K562 (cell line): Measurements from ENCODE around the gene CCDC50. TPM values are rescaled to one million over a fixed set of nuclear protein-coding genes. Genes with fewer than 3 reads are reported as not detected.

ENCODE experiments used
- CBX1 ChIP-seq: sonication (generic); IDR thresholded peaks from 2 replicates; pipeline ENCODE4 v1.6.1; 2016; ENCODE audit warnings: antibody characterized with exemption, low read depth, mild to moderate bottlenecking
- DACH1 ChIP-seq: fragments of 450-650 bp; IDR thresholded peaks from 2 replicates; pipeline ENCODE4 v1.6.1; 2018; ENCODE audit not compliant: partially characterized antibody
- DNMT1 ChIP-seq: fragments of 450-650 bp; IDR thresholded peaks from 2 replicates; pipeline ENCODE4 v1.6.1; 2016; ENCODE audit warnings: antibody characterized with exemption, mild to moderate bottlenecking
- ETS2 ChIP-seq: IDR thresholded peaks from 2 replicates; pipeline ENCODE4 v1.6.1; 2016; ENCODE audit warnings: borderline replicate concordance, missing genetic modification characterization, mild to moderate bottlenecking, moderate library complexity, missing compliant biosample characterization; ENCODE audit not compliant: poor library complexity, severe bottlenecking
- FOXA3 ChIP-seq, 2 experiments: fragments of 450-650 bp in 1 of 2; sonication (generic) in 1 of 2; formaldehyde crosslinking; IDR thresholded peaks in 1 of 2; conservative IDR thresholded peaks in 1 of 2; 2 replicates each; pipeline versions ENCODE4 v1.4.0 to v1.8.0; 2020 to 2022; ENCODE audit warnings: mild to moderate bottlenecking in 2 of 2, missing genetic modification reagents in 1 of 2
- MEIS2 ChIP-seq: fragments of 450-650 bp; IDR thresholded peaks from 2 replicates; pipeline ENCODE4 v1.6.1; 2014; ENCODE audit warnings: mild to moderate bottlenecking; ENCODE audit not compliant: partially characterized antibody
- NFIC ChIP-seq: fragments of 450-650 bp; IDR thresholded peaks from 2 replicates; pipeline ENCODE4 v1.6.1; 2017; ENCODE audit warnings: mild to moderate bottlenecking, inconsistent platforms
- NONO ChIP-seq, 2 experiments: fragments of 200-400 bp in 1 of 2; fragments of 450-650 bp in 1 of 2; formaldehyde crosslinking in 1 of 2; IDR thresholded peaks; 2 replicates each; pipeline ENCODE4 v1.6.1; 2017; ENCODE audit warnings: low read depth in 2 of 2, mild to moderate bottlenecking in 2 of 2, moderate library complexity in 2 of 2, low read length in 1 of 2
- POLR2A ChIP-seq: fragments of 450-650 bp; conservative IDR thresholded peaks from 2 replicates; pipeline ENCODE4 v1.6.1; 2016
- SMARCA4 ChIP-seq: fragments of 450-650 bp; IDR thresholded peaks from 2 replicates; pipeline ENCODE4 v1.6.1; 2016
- TOE1 ChIP-seq, 2 experiments: fragments of 450-650 bp in 1 of 2; sonication (generic) in 1 of 2; formaldehyde crosslinking in 1 of 2; IDR thresholded peaks; 2 replicates each; pipeline versions ENCODE4 v1.7.1 to v1.8.0; 2016 to 2022; ENCODE audit warnings: borderline replicate concordance in 2 of 2, mild to moderate bottlenecking in 2 of 2, antibody characterized with exemption in 1 of 2, inconsistent platforms in 1 of 2, low read depth in 1 of 2, missing genetic modification reagents in 1 of 2, moderate library complexity in 1 of 2
- XRCC5 ChIP-seq: fragments of 200-400 bp; formaldehyde crosslinking; IDR thresholded peaks from 2 replicates; pipeline ENCODE4 v1.6.1; 2017; ENCODE audit warnings: low read depth, mild to moderate bottlenecking, low read length
- ZZZ3 ChIP-seq: fragments of 450-650 bp; IDR thresholded peaks from 2 replicates; pipeline ENCODE4 v1.6.1; 2016; ENCODE audit warnings: antibody characterized with exemption, mild to moderate bottlenecking, moderate library complexity
- polyA plus RNA-seq, 8 experiments: library from polyadenylated mRNA; depleted of rRNA in 4 of 8; stranded (reverse) in 5 of 8; unstranded in 3 of 8; fragments of >200 nt; fragmentation: Nextera tagmentation in 2 of 8; fragmentation: Illumina TruSeq in 1 of 8; extraction: Ambion mirVana in 2 of 8; extraction: Trizol in 1 of 8; gene quantifications; 2 replicates each; pipeline versions ENCODE4 v1.2.1 to v1.2.3, GENCODE V29; 2011 to 2014; ENCODE audit warnings: inconsistent platforms in 1 of 8, missing spikeins in 1 of 8
- total RNA-seq, 7 experiments: library from RNA; depleted of rRNA in 6 of 7; stranded (reverse); fragments of >200 nt in 6 of 7; fragmentation: Illumina TruSeq in 2 of 7; extraction: Trizol in 2 of 7; gene quantifications; 2 replicates each; pipeline versions ENCODE4 v1.2.1 to v1.2.3, GENCODE V29; 2011 to 2021; ENCODE audit warnings: low replicate concordance in 1 of 7
- TF ChIP-seq, protein P1 (sequence below): fragments of 450-650 bp; formaldehyde crosslinking; conservative IDR thresholded peaks from 2 replicates; pipeline ENCODE4 v1.4.0; 2022; ENCODE audit warnings: mild to moderate bottlenecking, missing genetic modification characterization
- TF ChIP-seq, protein P2 (sequence below), 2 experiments: fragments of 150-350 bp in 1 of 2; IDR thresholded peaks; 2 replicates each; pipeline ENCODE4 v1.6.1; 2012 to 2016; ENCODE audit warnings: low read depth in 2 of 2, low read length in 2 of 2, mild to moderate bottlenecking in 1 of 2, moderate library complexity in 1 of 2
- TF ChIP-seq, protein P3 (sequence below): sonication (generic); formaldehyde crosslinking; IDR thresholded peaks from 2 replicates; pipeline ENCODE4 v1.8.1; 2023; ENCODE audit warnings: mild to moderate bottlenecking, missing genetic modification reagents
- TF ChIP-seq, protein P4 (sequence below), 2 experiments: fragments of 450-650 bp; conservative IDR thresholded peaks; 2 replicates each; pipeline ENCODE4 v1.6.1; 2017; ENCODE audit warnings: mild to moderate bottlenecking in 2 of 2, moderate library complexity in 2 of 2

CCDC50 gene
- total and polyA plus RNA-seq, 9 of the 15 experiments (the other 6 are each of a cell fraction or from before 2014, with no cell fraction given) = 8.4 to 63.4 (median 40.4) TPM

DNA sequence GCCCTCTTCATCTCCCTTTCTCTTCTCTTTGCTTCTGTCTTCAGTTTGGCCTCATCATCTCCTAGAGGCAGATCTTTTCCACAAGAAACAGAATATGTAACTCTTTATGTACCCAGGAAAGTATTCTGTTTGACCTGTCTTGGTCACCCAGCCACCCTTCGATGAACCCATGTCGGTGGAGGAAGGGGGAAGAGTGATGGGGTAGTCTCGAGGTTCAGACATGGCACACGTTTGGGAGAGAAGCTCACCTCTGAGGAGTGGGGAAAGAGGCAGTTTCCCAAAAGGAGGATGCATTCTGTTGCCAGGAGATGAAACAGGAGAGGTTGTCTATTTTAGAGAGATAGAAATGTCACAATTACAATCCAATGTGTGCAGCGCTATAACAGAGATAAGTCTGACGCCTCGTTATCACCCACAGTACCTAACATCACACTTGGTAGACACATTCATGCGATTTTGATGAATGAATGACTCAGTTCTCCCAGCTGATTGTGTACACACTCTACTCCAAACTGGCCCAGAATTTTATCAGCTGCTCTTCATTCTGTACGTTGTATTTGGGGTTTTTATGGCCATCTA is 722 bp upstream of the CCDC50 start (continued):
- TF ChIP-seq NFIC (peak; percentile 11; the same call in 1 of the 2 replicates), ZZZ3 (no peak), ETS2 (tag) (no peak), DNMT1 (no peak), NONO (IDR thresholded peaks at IDR 0.05; ENCODE audit: low read depth in 2 of 2, low read length in 1 of 2) (no peak), MEIS2 (peak; percentile 80), TOE1 (IDR thresholded peaks at IDR 0.05; ENCODE audit: borderline replicate concordance) (no peak), TOE1 (CRISPR knock-in tag; IDR thresholded peaks at IDR 0.05; ENCODE audit: borderline replicate concordance, low read depth) (no peak), SMARCA4 (0 out of 2 replicates have a peak, but pooled peaks have one; percentile 66), CBX1 (no peak), XRCC5 (no peak), FOXA3 (CRISPR knock-in tag; conservative IDR thresholded peaks at IDR 0.05 in 1 of 2, IDR thresholded peaks at IDR 0.05 in 1 of 2) (no peak), POLR2A (no peak), DACH1 (peak; percentile 79)
- TF ChIP-seq, protein P1, sequence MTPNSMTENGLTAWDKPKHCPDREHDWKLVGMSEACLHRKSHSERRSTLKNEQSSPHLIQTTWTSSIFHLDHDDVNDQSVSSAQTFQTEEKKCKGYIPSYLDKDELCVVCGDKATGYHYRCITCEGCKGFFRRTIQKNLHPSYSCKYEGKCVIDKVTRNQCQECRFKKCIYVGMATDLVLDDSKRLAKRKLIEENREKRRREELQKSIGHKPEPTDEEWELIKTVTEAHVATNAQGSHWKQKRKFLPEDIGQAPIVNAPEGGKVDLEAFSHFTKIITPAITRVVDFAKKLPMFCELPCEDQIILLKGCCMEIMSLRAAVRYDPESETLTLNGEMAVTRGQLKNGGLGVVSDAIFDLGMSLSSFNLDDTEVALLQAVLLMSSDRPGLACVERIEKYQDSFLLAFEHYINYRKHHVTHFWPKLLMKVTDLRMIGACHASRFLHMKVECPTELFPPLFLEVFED (CRISPR knock-in tag) = no peak
- TF ChIP-seq, protein P2, sequence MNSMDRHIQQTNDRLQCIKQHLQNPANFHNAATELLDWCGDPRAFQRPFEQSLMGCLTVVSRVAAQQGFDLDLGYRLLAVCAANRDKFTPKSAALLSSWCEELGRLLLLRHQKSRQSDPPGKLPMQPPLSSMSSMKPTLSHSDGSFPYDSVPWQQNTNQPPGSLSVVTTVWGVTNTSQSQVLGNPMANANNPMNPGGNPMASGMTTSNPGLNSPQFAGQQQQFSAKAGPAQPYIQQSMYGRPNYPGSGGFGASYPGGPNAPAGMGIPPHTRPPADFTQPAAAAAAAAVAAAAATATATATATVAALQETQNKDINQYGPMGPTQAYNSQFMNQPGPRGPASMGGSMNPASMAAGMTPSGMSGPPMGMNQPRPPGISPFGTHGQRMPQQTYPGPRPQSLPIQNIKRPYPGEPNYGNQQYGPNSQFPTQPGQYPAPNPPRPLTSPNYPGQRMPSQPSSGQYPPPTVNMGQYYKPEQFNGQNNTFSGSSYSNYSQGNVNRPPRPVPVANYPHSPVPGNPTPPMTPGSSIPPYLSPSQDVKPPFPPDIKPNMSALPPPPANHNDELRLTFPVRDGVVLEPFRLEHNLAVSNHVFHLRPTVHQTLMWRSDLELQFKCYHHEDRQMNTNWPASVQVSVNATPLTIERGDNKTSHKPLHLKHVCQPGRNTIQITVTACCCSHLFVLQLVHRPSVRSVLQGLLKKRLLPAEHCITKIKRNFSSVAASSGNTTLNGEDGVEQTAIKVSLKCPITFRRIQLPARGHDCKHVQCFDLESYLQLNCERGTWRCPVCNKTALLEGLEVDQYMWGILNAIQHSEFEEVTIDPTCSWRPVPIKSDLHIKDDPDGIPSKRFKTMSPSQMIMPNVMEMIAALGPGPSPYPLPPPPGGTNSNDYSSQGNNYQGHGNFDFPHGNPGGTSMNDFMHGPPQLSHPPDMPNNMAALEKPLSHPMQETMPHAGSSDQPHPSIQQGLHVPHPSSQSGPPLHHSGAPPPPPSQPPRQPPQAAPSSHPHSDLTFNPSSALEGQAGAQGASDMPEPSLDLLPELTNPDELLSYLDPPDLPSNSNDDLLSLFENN (IDR thresholded peaks at IDR 0.05; ENCODE audit: low read depth in 2 of 2, low read length in 2 of 2) = 0 out of 4 replicates have a peak, but pooled peaks of 1 of the 2 experiments have one; percentile 40
- TF ChIP-seq, protein P3, sequence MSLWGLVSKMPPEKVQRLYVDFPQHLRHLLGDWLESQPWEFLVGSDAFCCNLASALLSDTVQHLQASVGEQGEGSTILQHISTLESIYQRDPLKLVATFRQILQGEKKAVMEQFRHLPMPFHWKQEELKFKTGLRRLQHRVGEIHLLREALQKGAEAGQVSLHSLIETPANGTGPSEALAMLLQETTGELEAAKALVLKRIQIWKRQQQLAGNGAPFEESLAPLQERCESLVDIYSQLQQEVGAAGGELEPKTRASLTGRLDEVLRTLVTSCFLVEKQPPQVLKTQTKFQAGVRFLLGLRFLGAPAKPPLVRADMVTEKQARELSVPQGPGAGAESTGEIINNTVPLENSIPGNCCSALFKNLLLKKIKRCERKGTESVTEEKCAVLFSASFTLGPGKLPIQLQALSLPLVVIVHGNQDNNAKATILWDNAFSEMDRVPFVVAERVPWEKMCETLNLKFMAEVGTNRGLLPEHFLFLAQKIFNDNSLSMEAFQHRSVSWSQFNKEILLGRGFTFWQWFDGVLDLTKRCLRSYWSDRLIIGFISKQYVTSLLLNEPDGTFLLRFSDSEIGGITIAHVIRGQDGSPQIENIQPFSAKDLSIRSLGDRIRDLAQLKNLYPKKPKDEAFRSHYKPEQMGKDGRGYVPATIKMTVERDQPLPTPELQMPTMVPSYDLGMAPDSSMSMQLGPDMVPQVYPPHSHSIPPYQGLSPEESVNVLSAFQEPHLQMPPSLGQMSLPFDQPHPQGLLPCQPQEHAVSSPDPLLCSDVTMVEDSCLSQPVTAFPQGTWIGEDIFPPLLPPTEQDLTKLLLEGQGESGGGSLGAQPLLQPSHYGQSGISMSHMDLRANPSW = no peak
- TF ChIP-seq, protein P4, sequence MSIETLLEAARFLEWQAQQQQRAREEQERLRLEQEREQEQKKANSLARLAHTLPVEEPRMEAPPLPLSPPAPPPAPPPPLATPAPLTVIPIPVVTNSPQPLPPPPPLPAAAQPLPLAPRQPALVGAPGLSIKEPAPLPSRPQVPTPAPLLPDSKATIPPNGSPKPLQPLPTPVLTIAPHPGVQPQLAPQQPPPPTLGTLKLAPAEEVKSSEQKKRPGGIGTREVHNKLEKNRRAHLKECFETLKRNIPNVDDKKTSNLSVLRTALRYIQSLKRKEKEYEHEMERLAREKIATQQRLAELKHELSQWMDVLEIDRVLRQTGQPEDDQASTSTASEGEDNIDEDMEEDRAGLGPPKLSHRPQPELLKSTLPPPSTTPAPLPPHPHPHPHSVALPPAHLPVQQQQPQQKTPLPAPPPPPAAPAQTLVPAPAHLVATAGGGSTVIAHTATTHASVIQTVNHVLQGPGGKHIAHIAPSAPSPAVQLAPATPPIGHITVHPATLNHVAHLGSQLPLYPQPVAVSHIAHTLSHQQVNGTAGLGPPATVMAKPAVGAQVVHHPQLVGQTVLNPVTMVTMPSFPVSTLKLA (conservative IDR thresholded peaks at IDR 0.05) = no peak; a peak in 1 of 4 replicates
